Thoracic aorta (tissue), 2 donors: ENCODE results near the gene SLC25A27. TPM values are rescaled to one million over a fixed set of nuclear protein-coding genes. Genes with fewer than 3 reads are reported as not detected.
A peak's percentile ranks its signal among the peaks of the same experiment; 100 is the strongest.

ENCODE experiments used
- ATAC-seq: fragments of 150-250 bp; one replicate; pipeline ENCODE4 v1.8.0; 2017; ENCODE audit warnings: low read depth; ENCODE audit not compliant: insufficient number of reproducible peaks, low FRiP score
- DNase-seq: peaks from one replicate; pipeline ENCODE4 v3.0.0-alpha.2; 2020; ENCODE audit warnings: low spot score
- H3K27ac ChIP-seq, 2 donors: fragments of 200-600 bp; sonication (generic); 1 replicate in 1 of 2; 2 replicates in 1 of 2; pipeline ENCODE4 v1.5.1; 2016; ENCODE audit warnings: mild to moderate bottlenecking in 2 of 2, moderate library complexity in 2 of 2
- H3K27me3 ChIP-seq: fragments of 200-600 bp; sonication (generic); replicated peaks from 2 replicates; pipeline ENCODE4 v1.6.0; 2016; ENCODE audit warnings: mild to moderate bottlenecking; ENCODE audit not compliant: insufficient read depth
- H3K36me3 ChIP-seq: fragments of 200-600 bp; sonication (generic); one replicate; pipeline ENCODE4 v1.5.1; 2016
- H3K4me1 ChIP-seq, 2 donors: fragments of 200-600 bp; sonication (generic); 1 replicate in 1 of 2; 2 replicates in 1 of 2; pipeline versions ENCODE4 v1.5.1 to v1.6.0; 2016; ENCODE audit warnings: low read depth in 2 of 2, mild to moderate bottlenecking in 1 of 2; ENCODE audit not compliant: control insufficient read depth in 1 of 2
- H3K4me3 ChIP-seq: fragments of 200-600 bp; sonication (generic); 2 replicates; pipeline ENCODE4 v1.5.1; 2016; ENCODE audit warnings: mild to moderate bottlenecking
- H3K9me3 ChIP-seq: fragments of 200-600 bp; sonication (generic); 2 replicates; pipeline ENCODE4 v1.5.1; 2016
- total RNA-seq, 2 donors: library from RNA; depleted of rRNA; stranded (reverse); fragments of >200 nt; gene quantifications; one replicate each; pipeline versions ENCODE4 v1.1.0 to v1.2.3, GENCODE V29; 2016
- TF ChIP-seq, protein P1 (sequence below): fragments of 200-600 bp; sonication (generic); IDR thresholded peaks from one replicate; pipeline ENCODE4 v1.5.1; 2019; ENCODE audit warnings: antibody characterized with exemption

SLC25A27 gene
- total RNA-seq, 2 donors from 2014 or later = 44.4 to 52.8 TPM

DNA sequence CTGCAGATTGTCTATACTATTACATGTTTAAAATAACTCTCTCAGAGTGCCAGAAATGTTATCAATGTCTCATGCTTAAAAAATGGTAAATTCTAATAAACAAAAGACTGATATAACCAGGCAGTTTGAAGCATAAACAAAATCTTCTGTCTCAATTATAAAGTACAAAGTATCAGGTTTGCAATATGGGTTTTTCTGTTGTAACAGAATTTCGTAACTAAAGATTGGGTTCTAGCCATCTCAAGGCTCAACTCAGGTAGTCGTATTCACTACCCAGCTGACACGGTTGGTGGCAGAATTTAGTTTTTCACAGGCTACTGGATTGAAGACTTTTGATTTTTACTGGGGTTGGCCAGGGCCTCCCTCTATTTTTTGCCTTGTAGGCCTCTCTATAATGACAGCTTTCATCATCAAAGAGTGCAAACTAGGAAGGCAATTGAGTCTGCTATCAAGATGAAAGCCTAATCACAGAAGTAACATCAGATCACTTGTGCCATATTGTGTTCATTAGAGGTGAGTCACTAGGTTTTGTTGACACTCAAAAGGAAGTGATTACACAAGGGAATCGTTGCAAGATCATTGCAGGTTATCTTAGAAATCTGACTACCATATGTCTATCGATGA, 3.8 kb upstream of the SLC25A27 start:
- ATAC-seq = no peak
- no peak overlapping the region for H3K4me3 ChIP-seq
- H3K27ac ChIP-seq = no peak overlapping the region
- peaks cover 3 to 12% of the 10 kb centered on the region in 2 donors for H3K4me1 ChIP-seq
- TF ChIP-seq, protein P1, sequence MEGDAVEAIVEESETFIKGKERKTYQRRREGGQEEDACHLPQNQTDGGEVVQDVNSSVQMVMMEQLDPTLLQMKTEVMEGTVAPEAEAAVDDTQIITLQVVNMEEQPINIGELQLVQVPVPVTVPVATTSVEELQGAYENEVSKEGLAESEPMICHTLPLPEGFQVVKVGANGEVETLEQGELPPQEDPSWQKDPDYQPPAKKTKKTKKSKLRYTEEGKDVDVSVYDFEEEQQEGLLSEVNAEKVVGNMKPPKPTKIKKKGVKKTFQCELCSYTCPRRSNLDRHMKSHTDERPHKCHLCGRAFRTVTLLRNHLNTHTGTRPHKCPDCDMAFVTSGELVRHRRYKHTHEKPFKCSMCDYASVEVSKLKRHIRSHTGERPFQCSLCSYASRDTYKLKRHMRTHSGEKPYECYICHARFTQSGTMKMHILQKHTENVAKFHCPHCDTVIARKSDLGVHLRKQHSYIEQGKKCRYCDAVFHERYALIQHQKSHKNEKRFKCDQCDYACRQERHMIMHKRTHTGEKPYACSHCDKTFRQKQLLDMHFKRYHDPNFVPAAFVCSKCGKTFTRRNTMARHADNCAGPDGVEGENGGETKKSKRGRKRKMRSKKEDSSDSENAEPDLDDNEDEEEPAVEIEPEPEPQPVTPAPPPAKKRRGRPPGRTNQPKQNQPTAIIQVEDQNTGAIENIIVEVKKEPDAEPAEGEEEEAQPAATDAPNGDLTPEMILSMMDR = no peak
- H3K27me3 ChIP-seq = no peaks in the 10 kb centered on the region
- H3K36me3 ChIP-seq = no peaks in the 10 kb centered on the region
- H3K9me3 ChIP-seq = no peaks in the 10 kb centered on the region
- no peak for DNase-seq

DNA sequence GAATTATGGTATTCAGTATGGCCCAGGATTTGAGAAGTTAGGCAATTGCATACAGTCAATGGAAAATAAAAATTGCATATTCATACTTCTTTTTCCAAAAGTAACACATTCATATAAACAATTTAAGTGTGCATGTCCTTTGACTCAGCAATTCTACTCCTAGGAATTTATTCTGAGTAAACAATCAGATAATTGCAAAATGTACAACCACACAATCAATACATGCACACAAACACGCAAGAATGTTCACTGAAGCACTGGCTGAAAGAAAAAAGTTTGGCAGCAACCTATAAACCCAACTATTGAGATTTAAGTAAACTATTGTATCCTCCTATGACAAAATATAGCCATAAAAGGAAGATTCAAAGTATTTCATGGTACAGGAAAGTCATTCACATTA, 1.8 kb upstream of the SLC25A27 start:
- Histone ChIP-seq H3K27me3 (no peaks in the 10 kb centered on the region), H3K4me1 (peaks cover 7 to 18% of the 10 kb centered on the region in 2 donors), H3K36me3 (no peaks in the 10 kb centered on the region), H3K4me3 (no peak overlapping the region), H3K9me3 (no peaks in the 10 kb centered on the region), H3K27ac (no peak overlapping the region)
- DNase-seq (no peak), ATAC-seq (no peak)
- TF ChIP-seq, protein P1 = no peak

DNA sequence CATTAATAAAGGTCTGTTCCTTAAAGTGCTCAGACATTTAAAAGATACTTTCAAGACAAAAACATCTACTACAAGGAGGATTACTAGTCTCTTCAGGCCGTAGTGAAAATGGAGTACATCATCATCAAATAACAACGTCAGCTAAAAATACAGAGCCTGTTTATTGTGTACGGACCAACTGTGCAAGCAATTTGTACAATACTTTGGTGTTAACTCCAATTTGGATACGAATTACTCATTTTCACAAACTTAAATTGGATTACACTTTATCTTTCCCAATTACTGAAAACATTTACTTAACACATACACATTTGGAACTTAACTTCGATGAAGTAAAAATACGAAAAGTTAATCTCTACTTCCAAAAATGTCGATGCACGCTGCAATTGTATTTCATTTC, 959 bp upstream of the SLC25A27 start:
- no peaks in the 10 kb centered on the region for H3K9me3 ChIP-seq

DNA sequence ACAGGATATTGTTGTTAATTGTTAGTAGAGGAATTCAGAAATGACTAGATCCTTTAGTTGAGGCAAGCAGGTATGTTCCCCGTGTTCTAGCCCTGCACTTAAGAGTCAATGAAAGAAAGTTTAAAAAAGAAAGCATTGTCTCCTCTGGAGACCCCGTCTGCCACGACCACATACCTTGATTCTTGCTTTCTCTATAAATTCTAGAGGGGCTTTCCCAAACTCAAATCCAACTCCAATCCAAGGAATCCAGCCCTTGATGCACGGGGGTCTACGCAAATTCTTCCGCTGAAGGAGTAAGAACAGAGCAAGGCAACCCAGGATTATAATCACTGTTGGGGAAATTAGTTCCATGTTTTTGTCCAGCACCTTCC, 558 bp upstream of the SLC25A27 start:
- no peaks in the 10 kb centered on the region for H3K36me3 ChIP-seq
- no peaks in the 10 kb centered on the region for H3K27me3 ChIP-seq
- ATAC-seq = no peak
- H3K9me3 ChIP-seq = no peaks in the 10 kb centered on the region
- peaks cover 7 to 18% of the 10 kb centered on the region in 2 donors for H3K4me1 ChIP-seq
- DNase-seq = no peak
- TF ChIP-seq, protein P1 = no peak
- H3K4me3 ChIP-seq = peak overlapping the region; percentile 85
- peak overlapping the region in 1 of 2 donors; percentile 67 for H3K27ac ChIP-seq

More for the DNA sequence above, 959 bp upstream of the SLC25A27 start:
- no peak for ATAC-seq
- no peak for DNase-seq
- Histone ChIP-seq H3K4me1 (peaks cover 7 to 18% of the 10 kb centered on the region in 2 donors), H3K36me3 (no peaks in the 10 kb centered on the region), H3K27me3 (no peaks in the 10 kb centered on the region), H3K27ac (no peak overlapping the region), H3K4me3 (peak overlapping the region; percentile 85)
- TF ChIP-seq, protein P1 = no peak

DNA sequence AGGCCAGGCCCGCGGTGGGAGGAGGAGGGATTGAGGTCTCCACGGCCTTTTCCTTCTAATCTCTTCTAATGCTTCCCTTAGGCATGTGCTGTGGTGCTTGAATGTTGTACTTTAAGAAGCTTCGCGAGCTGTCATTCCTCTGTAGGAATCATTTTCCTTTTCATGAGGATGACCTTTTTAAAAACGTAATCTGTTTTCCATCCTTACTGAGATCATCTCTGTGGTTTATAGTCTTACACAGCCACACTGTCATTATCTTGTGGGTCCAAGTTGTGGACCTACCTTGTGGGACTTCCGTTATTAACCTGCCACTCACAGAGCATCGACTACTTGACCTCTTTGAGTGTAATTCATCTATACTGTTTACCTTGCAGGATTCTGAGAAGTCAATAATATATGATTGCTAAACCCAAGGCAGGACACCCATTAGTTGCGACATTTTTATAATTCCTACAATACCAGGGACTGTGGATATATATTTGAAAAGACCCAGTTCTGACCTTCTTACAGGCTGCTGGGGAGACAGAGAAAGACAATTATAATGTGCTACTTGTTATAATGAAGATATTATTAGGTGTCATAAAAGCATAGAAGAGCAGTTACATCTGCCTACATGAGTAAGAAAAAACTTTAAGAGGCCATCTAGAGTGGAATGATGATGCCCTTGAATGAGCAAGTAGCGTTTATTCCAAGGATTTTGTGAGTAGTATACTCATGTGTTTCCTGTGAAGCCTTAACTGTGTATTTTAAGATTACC, 842 bp downstream of the SLC25A27 start:
- ATAC-seq = no peak
- Histone ChIP-seq H3K9me3 (no peaks in the 10 kb centered on the region), H3K4me3 (peak overlapping the region; percentile 85), H3K36me3 (no peaks in the 10 kb centered on the region), H3K27ac (peak overlapping the region; percentile 67 to 72), H3K27me3 (no peaks in the 10 kb centered on the region), H3K4me1 (peaks cover 7 to 18% of the 10 kb centered on the region in 2 donors)
- TF ChIP-seq, protein P1 = no peak
- no peak for DNase-seq
